ENCODE data around the gene HMOX2. TPM values are rescaled to one million over a fixed set of nuclear protein-coding genes. Genes with fewer than 3 reads are reported as not detected.

Gene HMOX2
- total RNA-seq, 4 donors from 2014 or later, result 46.4 to 495 (median 55.7) TPM

DNA sequence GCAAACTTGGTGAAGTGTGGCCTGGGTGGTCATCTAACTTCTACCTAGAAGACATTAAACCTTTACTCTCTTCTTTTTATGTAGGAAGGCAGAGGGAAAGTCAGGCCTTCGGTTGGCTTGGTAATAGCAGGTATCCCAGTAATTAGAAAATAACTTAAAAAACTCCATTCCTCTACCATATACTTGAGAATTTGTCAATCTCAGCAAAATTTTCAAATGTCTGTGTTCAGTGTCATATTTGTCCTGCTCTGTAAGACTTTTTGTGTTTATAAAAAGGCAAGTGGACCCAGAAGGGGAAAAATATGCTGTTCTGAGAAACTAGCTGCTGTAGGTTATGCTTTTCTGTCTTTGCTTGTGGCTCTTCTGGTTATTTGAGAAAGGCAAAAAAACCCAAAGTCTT lies 5.8 kb downstream of the HMOX2 start:
- DNase-seq, result no peak
- Histone ChIP-seq H3K27ac (no peak overlapping the region), H3K4me3 (no peak overlapping the region), H3K4me1 (peaks cover 0 to 14% (median 1%) of the 10 kb centered on the region in 4 donors), H3K36me3 (peaks cover 0 to 15% (median 0%) of the 10 kb centered on the region in 4 donors), H3K27me3 (no peaks in the 10 kb centered on the region), H3K9me3 (no peaks in the 10 kb centered on the region)
- in situ Hi-C loops (cut with MboI; ENCODE audit: low pct_ligation_motif_present in 1 of 4, low pct_unique_long_range_greater_than_20kb in 1 of 4, low sequenced_read_pairs in 3 of 4), result no loop called here
- WGBS, 2 donors (ENCODE audit: low coverage in 1 of 2), result 89 to 92% methylated on average over 1 of the region's 1 CpG
- intact Hi-C loops (cut with DNase I; ENCODE audit: low total_unique reads), result no loop called here
- TF ChIP-seq POLR2A (IDR thresholded peaks at IDR 0.05), result no peak
- no peak for TF ChIP-seq POLR2AphosphoS5 (IDR thresholded peaks at IDR 0.05)
- TF ChIP-seq, protein P1, sequence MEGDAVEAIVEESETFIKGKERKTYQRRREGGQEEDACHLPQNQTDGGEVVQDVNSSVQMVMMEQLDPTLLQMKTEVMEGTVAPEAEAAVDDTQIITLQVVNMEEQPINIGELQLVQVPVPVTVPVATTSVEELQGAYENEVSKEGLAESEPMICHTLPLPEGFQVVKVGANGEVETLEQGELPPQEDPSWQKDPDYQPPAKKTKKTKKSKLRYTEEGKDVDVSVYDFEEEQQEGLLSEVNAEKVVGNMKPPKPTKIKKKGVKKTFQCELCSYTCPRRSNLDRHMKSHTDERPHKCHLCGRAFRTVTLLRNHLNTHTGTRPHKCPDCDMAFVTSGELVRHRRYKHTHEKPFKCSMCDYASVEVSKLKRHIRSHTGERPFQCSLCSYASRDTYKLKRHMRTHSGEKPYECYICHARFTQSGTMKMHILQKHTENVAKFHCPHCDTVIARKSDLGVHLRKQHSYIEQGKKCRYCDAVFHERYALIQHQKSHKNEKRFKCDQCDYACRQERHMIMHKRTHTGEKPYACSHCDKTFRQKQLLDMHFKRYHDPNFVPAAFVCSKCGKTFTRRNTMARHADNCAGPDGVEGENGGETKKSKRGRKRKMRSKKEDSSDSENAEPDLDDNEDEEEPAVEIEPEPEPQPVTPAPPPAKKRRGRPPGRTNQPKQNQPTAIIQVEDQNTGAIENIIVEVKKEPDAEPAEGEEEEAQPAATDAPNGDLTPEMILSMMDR (IDR thresholded peaks at IDR 0.05), result no peak
- TF ChIP-seq EP300 (IDR thresholded peaks at IDR 0.05; ENCODE audit: low read depth), result no peak

DNA sequence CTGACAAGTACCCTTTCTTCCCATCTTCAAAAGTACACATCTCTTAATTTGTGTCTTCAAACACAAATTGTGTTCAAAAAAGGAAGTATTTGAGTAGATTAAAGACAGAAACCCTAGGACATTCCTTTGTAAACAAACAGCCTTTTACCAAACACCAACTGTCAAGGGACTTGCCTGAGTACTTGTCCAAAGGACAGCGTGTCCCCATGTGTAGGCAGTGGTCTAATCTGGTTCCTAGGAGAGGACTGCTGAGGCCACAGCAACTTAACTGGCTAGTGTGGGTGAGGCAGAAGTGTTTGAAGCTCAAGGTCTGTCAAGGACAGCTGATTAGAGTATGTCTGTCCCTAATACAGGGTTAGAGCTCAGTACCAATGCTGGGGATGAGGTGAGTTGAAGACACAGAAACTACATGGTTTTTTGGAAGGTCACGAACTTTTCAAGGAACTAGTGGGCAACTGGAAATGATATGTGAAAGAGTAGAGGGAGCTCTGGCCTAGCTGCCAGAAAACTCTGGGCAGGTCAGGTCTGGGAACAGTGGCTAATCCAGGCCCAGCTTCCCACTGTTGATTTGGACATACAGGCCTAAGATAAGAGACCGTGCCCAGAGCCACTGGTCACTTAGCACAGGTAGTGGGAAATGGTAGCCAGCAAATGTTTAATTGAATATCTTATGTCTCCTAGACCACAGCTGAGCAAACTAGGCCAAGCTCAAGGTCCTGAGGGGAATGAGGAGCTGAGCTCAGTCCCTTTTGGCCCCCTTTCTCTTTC lies 10.1 kb downstream of the HMOX2 start:
- peak overlapping the region; percentile 19 to 51 (median 28) for H3K27ac ChIP-seq
- WGBS, 2 donors (ENCODE audit: low coverage in 1 of 2), result 95 to 100% methylated on average over 1 to 3 of the region's 3 CpGs
- no peaks in the 10 kb centered on the region for H3K27me3 ChIP-seq
- H3K4me1 ChIP-seq, result peaks cover 0 to 9% (median 0%) of the 10 kb centered on the region in 4 donors
- TF ChIP-seq POLR2A (IDR thresholded peaks at IDR 0.05), result no peak
- peak in 2 of 3 donors; percentile 27 to 39 for TF ChIP-seq POLR2AphosphoS5 (IDR thresholded peaks at IDR 0.05)
- H3K9me3 ChIP-seq, result no peaks in the 10 kb centered on the region
- in situ Hi-C loops (cut with MboI; ENCODE audit: low pct_ligation_motif_present in 1 of 4, low pct_unique_long_range_greater_than_20kb in 1 of 4, low sequenced_read_pairs in 3 of 4) (no loop called here), intact Hi-C loops (cut with DNase I; ENCODE audit: low total_unique reads) (no loop called here)
- DNase-seq, result no peak
- H3K4me3 ChIP-seq, result no peak overlapping the region
- peaks cover 0 to 15% (median 0%) of the 10 kb centered on the region in 4 donors for H3K36me3 ChIP-seq

DNA sequence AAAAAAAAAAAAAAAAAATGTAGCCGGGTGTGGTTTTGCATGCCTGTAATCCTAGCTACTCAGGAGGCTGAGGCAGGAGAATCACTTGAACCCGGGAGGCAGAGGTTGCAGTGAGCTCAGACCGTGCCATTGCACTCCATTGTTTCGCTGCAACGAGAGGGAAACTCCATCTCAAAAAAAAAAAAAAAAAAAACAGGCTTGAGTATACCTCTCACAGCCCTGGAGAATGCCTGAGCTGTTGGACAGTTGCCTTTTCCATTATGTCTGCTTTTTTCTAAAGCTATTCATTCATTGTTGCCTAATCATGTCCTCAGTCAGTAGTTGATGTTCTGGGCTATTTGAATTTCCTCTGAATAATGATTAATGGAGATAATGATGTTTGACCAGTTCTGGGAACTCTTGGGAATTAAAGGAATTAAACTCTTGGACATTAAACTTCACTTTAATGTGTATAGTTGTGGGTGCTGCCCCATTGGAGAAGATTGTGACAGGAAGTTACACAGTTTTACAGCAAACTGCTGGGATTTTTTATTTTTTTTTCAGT lies 11.8 kb downstream of the HMOX2 start:
- no peaks in the 10 kb centered on the region for H3K27me3 ChIP-seq
- 75 to 84% methylated on average over 5 of the region's 5 CpGs for WGBS, 2 donors (ENCODE audit: low coverage in 1 of 2)
- no peaks in the 10 kb centered on the region for H3K9me3 ChIP-seq
- no peak for TF ChIP-seq POLR2AphosphoS5 (IDR thresholded peaks at IDR 0.05)
- no peak for TF ChIP-seq POLR2A (IDR thresholded peaks at IDR 0.05)
- no peak for TF ChIP-seq EP300 (IDR thresholded peaks at IDR 0.05; ENCODE audit: low read depth)
- TF ChIP-seq, protein P1 (IDR thresholded peaks at IDR 0.05), result no peak
- in situ Hi-C loops (cut with MboI; ENCODE audit: low pct_ligation_motif_present in 1 of 4, low pct_unique_long_range_greater_than_20kb in 1 of 4, low sequenced_read_pairs in 3 of 4), result no loop called here
- no peak for DNase-seq
- H3K4me3 ChIP-seq, result no peak overlapping the region
- H3K36me3 ChIP-seq, result peaks cover 0 to 15% (median 0%) of the 10 kb centered on the region in 4 donors
- intact Hi-C loops (cut with DNase I; ENCODE audit: low total_unique reads), result no loop called here
- H3K4me1 ChIP-seq, result peaks cover 0 to 9% (median 0%) of the 10 kb centered on the region in 4 donors
- H3K27ac ChIP-seq, result peak overlapping the region in 3 of 4 donors; percentile 3 to 49 (median 22)

GRCh38 chr16:4488499-4488967 lies 12.3 kb downstream of the HMOX2 start:
- H3K36me3 ChIP-seq, result peaks cover 0 to 15% (median 0%) of the 10 kb centered on the region in 4 donors
- H3K9me3 ChIP-seq, result no peaks in the 10 kb centered on the region
- in situ Hi-C loops (cut with MboI; ENCODE audit: low pct_ligation_motif_present in 1 of 4, low pct_unique_long_range_greater_than_20kb in 1 of 4, low sequenced_read_pairs in 3 of 4) (no loop called here), intact Hi-C loops (cut with DNase I; ENCODE audit: low total_unique reads) (no loop called here)
- peak overlapping the region; percentile 3 to 49 (median 42) for H3K27ac ChIP-seq
- no peak overlapping the region for H3K4me3 ChIP-seq
- peaks cover 0 to 9% (median 0%) of the 10 kb centered on the region in 4 donors for H3K4me1 ChIP-seq
- 89 to 100% methylated on average over 1 of the region's 1 CpG for WGBS, 2 donors (ENCODE audit: low coverage in 1 of 2)
- no peaks in the 10 kb centered on the region for H3K27me3 ChIP-seq
- DNase-seq, result no peak
- TF ChIP-seq POLR2AphosphoS5 (IDR thresholded peaks at IDR 0.05), result no peak
- TF ChIP-seq EP300 (IDR thresholded peaks at IDR 0.05; ENCODE audit: low read depth), result no peak
- TF ChIP-seq POLR2A (IDR thresholded peaks at IDR 0.05), result no peak

DNA sequence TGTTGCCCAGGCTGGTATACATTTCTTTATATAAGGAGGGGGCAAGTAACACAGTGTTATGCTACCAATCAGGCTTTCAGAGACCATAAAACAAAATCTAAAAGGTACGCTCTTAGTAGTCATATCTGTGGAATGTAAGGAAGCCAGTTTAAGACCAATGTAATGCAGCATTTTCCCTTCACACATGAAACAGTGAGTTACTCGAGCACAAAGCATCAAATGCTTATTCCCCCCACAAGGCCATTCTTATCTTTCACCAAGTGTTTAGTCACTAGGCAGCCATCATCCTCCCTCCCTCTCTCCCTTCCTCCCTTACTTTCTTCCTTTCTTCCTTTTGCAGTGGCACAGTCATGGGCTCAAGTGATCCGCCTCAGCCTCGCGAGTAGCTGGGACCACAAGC lies 12.8 kb downstream of the HMOX2 start:
- WGBS, 2 donors (ENCODE audit: low coverage in 1 of 2), result 93 to 98% methylated on average over 5 of the region's 5 CpGs
- intact Hi-C loops (cut with DNase I; ENCODE audit: low total_unique reads) (no loop called here), in situ Hi-C loops (cut with MboI; ENCODE audit: low pct_ligation_motif_present in 1 of 4, low pct_unique_long_range_greater_than_20kb in 1 of 4, low sequenced_read_pairs in 3 of 4) (no loop called here)
- peaks cover 0 to 9% (median 0%) of the 10 kb centered on the region in 4 donors for H3K4me1 ChIP-seq
- H3K27me3 ChIP-seq, result no peaks in the 10 kb centered on the region
- H3K27ac ChIP-seq, result peak overlapping the region in 3 of 4 donors; percentile 41 to 49 (median 44)
- H3K36me3 ChIP-seq, result peaks cover 0 to 15% (median 0%) of the 10 kb centered on the region in 4 donors
- H3K9me3 ChIP-seq, result no peaks in the 10 kb centered on the region
- no peak for DNase-seq
- H3K4me3 ChIP-seq, result no peak overlapping the region
- TF ChIP-seq, protein P1 (IDR thresholded peaks at IDR 0.05), result no peak
- TF ChIP-seq POLR2A (IDR thresholded peaks at IDR 0.05) (no peak), POLR2AphosphoS5 (IDR thresholded peaks at IDR 0.05) (no peak), EP300 (IDR thresholded peaks at IDR 0.05; ENCODE audit: low read depth) (no peak)

All from transverse colon (tissue), 4 donors.